K562 (cell line): Measurements from ENCODE around the gene CDC27.

ENCODE experiments used
- ATF3 ChIP-seq, 2 experiments: fragments of 450-650 bp in 1 of 2; sonication (generic) in 1 of 2; formaldehyde crosslinking in 1 of 2; IDR thresholded peaks in 1 of 2; conservative IDR thresholded peaks in 1 of 2; 2 replicates each; pipeline versions ENCODE4 v1.6.1 to v1.8.1; 2016 to 2023; ENCODE audit warnings: mild to moderate bottlenecking in 2 of 2, moderate library complexity in 2 of 2, inconsistent platforms in 1 of 2, missing genetic modification reagents in 1 of 2
- RAD21 ChIP-seq, 2 experiments: fragments of 250-450 bp in 1 of 2; fragments of 450-650 bp in 1 of 2; sonication (Bioruptor Pico) in 1 of 2; formaldehyde crosslinking in 1 of 2; IDR thresholded peaks in 1 of 2; conservative IDR thresholded peaks in 1 of 2; 2 replicates each; pipeline versions ENCODE4 v1.4.0 to v1.8.0; 2020 to 2022; ENCODE audit warnings: mild to moderate bottlenecking in 2 of 2, moderate library complexity in 1 of 2

- no peak for TF ChIP-seq ATF3 (IDR thresholded peaks at IDR 0.05)
- no peak for TF ChIP-seq ATF3 (CRISPR knock-in tag; conservative IDR thresholded peaks at IDR 0.05)
- no peak for TF ChIP-seq RAD21 (CRISPR knock-in tag; conservative IDR thresholded peaks at IDR 0.05 in 1 of 2, IDR thresholded peaks at IDR 0.05 in 1 of 2)
Observed at GRCh38 chr17:47209499-47209898, 20.4 kb upstream of the CDC27 start.
